GM19467 (cell line): ENCODE measurements around the gene EPX.
A peak's percentile ranks its signal among the peaks of the same experiment; 100 is the strongest.

Experiments
- ATAC-seq: cut with Tn5 transposase; IDR thresholded peaks from one replicate; pipeline ENCODE4 v1.9.1; 2021; ENCODE audit warnings: mild to moderate bottlenecking, moderate library complexity; ENCODE audit not compliant: unreplicated experiment

The EPX gene

DNA sequence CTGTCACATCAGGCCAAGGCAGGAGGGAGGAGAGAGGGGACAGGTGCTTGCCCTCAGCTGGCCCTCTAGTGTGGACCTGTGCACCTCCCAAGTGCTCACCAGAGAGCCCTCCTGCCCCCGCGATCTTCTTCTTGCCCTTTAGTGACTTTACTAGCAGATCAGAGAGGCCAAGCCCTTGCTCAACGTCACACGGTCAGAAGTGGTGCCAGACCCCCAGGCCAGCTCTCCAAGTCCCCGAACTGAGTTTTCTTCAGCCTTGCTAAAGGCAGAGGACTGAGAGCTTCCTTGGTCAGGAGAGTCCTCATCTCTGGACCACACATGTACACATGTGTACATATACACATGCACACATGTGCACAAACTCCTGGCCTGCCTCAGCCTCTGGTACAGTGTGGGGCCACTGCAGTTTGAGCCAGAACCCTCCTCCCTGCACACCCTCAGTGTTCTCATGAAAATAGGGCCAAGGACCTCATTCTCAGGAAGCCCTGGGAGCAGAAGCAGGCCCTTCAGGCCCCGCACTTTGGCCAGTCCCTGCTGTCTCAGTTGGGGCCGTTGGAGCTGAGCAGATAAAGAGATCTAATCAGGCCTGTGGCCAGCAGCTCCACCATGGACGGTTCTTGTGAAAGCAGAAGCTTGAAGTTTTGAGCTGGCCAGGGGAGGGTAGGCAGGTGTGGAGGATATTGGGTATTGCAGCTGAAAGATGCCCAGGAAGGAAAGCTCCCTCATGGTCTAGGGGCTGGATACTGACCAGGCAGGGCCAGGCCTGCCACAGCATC, 7.4 kb upstream of the EPX start:
- ATAC-seq = no peak

DNA sequence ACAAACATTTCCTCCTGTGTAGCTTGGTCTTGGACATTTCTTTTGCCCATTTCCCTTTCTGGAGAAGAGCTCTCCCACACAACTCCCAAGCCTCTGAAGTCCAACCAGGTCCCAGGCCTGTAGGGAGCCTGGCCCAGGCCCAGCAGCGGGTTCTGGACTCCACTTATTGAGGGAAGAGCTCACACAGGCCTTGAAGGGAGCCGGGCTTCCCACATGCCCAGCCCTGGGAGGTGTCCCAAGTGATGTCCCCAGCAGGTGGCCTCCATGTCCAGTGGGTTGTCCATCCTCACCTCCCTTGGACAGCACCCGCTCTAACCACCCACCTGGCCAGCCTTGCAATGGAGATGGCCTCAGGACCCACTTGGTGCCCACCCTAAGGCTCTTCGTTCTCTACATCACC, 5.9 kb upstream of the EPX start:
- ATAC-seq = no peak

DNA sequence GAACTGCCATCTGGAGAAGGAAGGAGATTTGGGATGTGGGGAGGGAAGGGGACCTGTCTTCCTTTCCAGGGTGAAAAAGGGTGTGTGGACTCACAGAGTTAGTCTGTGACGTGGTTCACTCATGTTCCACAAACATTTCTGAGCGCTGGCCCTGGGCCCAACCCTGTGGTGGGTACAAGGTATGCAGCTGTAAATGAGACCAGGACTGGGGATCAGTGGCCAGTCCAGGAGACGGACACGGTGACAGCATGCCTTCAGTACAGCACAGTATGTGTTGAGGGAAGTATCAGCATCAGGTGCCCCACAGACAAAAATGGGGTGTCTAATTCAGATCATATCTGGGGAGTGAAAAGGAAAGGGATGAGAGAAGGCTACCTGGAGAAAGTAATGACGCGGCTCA, 5.5 kb upstream of the EPX start:
- no peak for ATAC-seq

DNA sequence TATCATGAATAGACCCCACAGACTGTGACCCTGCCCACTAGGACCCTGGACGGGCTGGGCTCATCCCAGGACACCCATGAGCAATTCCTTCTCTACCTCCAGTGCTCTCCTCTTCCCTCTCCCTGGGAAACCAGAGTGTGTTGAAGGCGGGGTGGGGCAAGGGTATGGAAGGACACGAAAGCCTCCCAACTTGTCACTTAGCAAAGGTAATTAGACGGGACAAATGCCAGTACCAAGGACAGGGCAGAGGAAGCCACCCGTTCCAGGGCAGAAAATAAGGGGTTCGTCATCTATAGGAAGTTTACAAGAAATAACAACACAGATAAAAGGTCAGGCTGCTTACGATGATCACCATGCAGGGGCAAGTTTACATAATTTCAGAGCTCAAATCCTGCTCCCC, 4.9 kb upstream of the EPX start:
- no peak for ATAC-seq

DNA sequence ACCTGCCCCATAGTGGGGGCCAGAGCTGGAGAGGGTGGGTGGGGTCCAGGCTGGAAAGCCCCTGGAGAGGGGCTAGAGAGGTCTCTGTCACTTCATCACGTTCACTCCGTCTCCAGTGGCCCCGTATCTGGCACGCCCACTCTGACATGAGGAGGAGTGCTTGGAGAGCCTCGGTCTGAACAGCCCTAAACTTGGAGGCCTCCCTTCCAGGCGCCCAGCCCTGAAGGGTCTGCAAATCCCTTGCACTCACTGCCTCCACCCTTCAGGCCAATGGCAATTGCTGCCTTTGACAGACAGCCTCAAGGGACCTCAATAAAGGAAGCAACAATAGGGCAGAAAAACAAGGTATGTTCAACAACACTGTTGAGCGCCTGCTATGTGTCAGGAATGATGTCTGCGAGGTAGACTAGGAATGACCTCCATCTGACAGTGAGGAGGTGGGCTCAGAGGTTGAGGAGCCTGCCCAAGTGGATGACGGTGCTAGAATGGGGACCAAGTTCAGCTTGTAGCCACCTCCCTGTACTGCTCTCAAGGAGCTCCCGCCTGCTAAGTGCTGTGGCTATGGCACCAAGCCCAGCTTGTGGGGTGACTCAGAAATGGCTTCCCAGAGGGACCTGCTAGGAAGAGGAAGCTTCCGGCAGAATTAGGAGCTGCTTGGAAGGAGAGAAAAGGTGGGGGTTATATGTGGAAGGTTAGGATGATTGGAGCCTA, 2.9 kb upstream of the EPX start:
- ATAC-seq = no peak

DNA sequence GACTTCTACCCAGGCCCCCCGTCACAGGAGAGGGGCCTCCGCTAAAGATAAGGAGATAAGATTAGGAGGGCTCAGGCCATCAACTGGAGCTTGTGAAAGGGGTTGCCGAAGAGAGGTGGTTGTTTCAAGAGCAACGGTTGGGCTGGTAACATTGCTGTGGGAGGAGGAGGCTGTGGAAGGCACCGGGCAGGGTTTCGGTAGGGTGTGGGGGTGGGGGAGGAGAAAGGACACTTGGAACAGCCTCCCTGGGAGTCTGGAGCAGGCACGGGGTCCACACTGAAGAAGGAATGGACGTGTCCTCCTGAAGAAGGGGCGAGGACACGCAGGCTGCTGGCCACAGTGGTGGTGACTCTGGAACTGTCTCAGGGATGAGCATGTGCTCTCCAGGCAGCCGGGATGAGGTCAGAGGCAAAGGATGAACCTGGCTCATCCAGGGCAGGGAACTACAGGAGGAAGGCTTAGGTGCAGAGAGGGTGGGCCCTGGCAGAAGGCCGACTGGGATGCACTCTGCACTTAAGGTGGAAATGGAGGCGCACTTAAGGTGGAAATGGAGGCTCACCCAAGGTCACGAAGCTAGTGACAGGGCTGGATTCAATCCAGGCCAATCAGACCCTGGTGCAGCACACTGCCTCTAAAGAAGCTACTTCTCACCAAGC, 1.2 kb upstream of the EPX start:
- no peak for ATAC-seq

DNA sequence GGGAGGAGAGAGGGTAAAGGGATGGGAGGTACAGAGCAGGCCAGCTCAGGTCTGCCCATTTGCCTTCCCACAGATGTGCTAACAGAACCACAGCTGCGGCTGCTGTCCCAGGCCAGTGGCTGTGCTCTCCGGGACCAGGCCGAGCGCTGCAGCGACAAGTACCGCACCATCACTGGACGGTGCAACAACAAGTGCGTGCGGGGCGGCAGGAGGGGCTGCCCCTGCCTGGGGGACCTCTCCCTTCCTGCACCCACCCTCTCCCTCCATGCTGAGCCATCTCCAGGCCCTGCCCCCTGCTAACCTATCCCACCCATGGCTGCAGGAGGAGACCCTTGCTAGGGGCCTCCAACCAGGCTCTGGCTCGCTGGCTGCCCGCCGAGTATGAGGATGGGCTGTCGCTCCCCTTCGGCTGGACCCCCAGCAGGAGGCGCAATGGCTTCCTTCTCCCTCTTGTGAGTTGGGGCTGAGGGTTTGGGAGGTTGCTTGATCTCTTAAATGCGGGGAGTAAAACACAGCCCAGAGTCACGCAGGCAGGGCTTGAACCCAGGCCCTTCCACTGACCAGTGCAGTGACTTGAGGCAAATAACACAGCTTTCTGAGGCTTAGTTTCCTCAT, 1.2 kb downstream of the EPX start:
- no peak for ATAC-seq

DNA sequence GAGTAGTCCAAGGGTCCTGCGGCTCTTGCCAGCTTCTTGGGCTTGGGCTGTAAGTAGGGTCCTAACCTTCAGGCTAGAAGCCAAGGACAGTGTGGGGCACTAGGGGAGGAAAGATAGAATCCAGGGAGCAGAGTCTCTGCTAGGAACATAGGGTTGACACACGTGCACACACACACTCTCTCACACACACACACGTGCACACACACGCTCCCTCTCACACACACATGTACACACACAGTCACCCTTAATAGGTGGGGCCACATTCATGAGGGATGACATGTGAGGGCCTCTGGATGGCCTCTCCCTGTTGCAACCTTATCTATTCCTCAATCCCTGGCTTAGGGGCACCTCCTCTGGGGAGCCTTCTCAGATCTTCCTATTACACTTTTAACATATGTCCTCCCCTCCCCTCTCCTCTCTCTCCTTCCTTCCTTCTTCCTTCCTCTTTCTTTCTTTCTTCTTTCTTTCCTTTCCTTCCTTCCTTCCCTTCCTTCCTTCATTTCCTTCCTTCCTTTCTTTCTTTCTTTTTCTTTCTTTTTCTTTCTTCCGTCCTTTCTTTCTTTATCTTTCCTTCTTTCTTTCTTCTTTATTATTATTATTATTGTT, 3.1 kb downstream of the EPX start:
- no peak for ATAC-seq

DNA sequence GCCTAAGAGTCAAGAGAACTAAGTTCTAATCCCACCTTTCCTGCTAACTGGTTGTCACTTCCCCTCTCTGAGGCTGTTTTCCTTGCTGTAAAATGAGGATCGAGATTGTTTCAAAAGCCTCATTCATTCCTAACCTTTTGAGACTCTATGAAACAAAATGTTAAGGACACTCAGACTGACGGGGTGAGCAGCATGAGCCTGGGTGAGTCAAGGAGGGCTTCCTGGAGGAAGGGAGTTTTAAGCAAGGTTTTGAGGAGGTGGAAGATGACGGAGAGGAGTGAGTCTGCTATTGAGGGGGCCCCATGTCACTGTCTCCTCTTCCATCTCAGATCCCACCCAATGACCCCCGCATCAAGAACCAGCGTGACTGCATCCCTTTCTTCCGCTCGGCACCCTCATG, 4.1 kb downstream of the EPX start:
- ATAC-seq = no peak

DNA sequence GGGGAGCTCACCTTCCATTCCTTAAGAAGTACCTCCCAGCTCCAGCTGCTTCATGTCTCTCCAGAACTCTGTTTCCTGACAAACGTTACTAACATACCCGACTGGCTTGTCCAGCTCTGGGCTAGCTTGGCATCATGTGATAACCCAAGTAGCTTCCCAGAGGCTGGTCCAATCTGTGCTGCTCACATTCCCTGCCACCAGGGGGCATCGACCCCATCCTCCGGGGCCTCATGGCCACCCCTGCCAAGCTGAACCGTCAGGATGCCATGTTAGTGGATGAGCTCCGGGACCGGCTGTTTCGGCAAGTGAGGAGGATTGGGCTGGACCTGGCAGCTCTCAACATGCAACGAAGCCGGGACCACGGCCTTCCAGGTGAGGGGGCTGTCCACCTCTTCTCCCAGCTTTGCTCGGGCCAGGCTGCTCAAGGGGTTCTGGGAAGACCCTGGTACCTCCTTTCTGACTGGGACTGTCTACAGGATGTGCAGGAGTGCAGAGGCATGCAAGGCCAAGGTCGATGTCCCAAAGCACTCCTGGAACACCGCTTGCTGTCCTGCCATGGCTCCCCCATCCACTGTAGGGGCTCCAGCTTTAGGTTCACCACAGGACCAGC, 7.6 kb downstream of the EPX start:
- ATAC-seq = no peak

DNA sequence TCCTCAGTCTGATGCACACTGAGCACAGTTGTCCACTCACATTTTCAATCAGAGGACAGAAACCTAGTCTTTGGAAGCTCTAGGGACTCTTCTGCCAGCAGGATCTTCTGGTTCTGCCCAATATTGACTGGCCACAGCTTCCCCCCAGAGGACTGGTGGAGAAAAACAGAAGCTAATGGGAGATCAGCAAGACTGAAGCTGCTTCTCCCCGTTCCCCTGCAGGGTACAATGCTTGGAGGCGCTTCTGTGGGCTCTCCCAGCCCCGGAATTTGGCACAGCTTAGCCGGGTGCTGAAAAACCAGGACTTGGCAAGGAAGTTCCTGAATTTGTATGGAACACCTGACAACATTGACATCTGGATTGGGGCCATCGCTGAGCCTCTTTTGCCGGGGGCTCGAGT, 10.3 kb downstream of the EPX start:
- no peak for ATAC-seq

DNA sequence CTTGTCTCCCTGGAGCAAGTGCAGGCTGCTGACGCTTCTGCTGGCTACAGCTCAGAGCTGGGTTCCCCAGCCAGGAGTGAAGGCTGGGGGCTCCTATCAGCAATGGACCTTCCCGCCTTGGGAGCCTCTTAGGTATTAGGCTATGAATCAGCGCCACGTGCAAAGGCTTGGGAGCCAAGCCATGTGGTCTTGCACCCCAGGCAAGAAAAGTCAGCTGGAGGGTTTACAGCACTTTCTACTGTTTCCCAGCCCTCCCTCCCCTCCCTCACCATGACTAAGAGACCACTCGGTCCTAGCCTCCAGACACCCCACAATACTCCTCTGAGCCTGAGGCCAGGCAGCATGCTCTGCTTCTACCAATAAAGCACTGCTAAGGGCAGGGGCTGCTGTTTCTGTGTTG, 12.3 kb downstream of the EPX start:
- no peak for ATAC-seq

DNA sequence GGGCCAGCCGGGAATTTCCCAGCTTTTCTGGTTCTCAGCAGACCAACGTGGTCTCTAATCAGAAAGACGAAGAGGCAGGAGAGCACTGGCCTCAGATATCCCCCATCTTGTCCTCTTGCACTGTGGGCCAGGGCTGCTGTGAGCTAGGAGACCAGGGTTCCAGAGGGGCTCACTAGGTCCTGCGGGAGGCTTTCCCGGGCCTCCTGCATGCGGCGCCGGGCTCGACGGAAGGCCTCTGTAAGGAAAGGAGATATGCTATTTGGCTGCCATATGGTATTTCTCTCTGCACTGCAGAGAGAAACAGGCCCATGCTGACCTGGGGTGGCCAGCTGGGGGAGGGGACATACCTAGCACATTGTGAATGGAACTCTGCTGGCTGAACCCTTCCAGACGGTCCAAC, 13.4 kb downstream of the EPX start:
- ATAC-seq = no peak

DNA sequence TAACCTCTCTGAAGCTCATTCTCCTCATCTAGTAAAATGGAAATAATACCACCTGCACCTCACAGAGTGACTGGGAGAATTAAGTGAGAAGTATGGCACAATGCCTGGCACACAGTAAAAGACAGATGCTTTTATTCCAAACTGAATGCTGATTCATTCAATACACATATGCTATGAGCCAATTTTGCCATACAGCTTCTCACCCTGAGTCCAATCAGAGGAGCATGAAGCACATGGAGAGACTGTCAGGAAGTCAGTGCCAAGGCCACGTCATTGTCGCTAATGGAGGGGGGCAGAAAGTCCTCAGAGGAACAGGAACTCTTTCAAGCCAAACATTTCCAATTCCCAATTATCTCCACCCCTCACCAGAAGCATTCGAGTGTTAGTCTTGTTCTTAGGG, 14.9 kb downstream of the EPX start:
- no peak for ATAC-seq

DNA sequence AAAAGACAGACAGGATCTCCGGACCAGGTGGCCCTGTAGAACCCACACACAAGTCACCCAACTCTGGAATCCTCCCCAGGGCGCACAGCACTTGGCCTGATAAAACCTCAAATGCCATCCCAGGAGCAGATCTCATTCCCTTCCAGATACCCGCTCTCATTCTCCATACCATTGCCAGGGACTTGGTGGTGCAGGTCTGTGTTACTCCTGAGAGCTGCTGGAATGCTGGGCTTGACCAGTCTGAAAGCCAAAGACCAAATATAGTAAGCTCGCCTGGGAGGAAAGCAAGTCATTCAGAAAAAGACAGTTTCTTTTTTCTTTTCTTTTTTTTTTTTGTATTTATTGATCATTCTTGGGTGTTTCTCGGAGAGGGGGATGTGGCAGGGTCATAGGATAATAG, 15.8 kb downstream of the EPX start:
- no peak for ATAC-seq

DNA sequence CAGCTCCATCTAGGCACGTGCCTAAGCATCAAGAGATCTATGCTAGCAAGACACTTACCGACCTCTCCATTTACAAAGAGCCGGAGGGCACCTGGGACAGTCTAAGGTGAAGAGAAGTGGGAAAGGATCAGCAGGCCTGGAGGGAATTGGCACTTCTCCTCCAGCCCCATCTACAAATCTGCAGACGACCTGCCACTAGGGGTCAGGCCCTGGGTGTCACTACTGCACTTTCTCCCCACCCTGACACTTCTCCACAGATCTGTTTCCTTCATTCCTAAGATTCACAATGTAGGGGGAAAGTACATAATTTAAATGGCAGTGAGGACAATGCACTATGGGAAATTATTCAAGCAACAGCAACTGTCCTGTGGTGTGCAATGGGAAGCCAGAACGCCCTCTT, 18.4 kb downstream of the EPX start:
- ATAC-seq = no peak

DNA sequence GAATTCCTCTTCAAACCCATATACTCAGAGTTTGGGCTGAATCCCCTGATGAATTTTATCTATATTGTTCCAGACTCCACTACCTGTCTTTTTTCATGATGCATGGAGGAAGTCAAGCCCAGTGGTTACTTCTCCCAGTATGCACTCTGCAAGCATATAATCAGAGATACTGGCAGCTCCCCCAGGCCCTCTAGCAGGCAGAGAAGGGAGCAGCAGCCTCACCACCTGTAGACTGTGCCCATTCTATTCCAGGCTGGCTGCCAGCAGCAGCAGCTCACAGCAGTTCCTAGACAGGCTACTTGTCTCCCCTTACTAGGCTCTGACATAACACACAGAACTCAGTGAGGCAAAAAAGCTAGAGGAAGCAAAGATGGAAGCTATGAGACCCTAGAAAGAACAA, 23.2 kb downstream of the EPX start:
- no peak for ATAC-seq

DNA sequence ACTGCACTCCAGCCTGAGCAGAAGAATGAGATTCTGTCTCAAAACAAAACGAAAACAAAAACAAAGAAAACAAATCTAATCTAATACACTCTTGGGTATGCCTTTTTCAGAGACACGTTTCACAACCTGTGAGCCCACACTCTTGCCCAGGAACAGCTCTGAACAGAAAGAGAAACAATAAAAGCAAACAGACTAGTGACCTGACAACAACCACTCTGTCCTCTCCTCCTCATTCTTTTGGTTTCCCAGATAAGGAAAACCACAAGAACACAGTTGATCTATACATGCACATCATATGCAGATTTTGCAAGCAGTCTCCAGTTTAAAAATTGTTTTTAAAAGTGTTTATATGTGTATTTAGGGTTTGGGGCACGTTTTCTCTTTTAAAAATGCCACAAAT, 25.2 kb downstream of the EPX start:
- no peak for ATAC-seq

DNA sequence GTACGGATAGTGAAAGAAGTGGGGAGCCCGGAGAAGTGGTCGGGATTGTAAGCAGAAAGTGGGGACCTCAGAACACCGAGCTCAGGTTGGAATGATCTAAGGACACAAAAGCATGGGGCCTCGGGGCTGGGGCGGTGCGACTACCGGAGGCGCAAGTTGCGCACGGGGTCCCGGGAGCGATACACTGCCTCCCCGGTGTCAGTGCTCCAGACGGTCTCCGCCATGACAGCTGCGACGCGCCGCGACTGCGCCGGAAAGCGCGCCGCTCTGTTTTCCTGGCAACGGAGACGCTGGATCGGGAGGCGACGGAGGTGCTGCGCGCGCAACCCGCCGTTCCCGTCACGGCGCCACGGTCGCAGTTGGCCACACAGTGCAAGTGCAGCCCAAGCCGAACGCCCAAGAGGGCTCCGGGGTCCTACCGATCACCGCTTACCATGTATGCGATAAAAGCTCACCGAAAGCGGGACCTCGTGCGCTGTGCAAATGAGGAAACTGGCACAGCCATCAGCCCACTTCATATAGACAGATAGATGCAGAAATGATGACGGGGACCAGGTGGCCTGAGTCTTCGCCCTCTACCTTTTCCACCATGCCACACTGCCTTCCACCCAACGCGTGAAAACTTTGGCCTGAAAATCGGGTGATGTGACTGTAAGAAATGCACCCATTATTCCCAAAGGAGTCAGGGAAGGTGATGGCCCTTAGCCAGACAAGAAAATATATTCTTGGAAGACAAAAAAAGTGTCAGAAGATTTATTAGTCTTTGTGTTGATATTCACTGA, 26.7 kb downstream of the EPX start, which contains the start of gene MKS1:
TSS of gene MKS1 (minus strand) at position 249 of the 782 bp plus-strand sequence. CDS start at position 224, 25 bp downstream.
- ATAC-seq = peak; percentile 92

DNA sequence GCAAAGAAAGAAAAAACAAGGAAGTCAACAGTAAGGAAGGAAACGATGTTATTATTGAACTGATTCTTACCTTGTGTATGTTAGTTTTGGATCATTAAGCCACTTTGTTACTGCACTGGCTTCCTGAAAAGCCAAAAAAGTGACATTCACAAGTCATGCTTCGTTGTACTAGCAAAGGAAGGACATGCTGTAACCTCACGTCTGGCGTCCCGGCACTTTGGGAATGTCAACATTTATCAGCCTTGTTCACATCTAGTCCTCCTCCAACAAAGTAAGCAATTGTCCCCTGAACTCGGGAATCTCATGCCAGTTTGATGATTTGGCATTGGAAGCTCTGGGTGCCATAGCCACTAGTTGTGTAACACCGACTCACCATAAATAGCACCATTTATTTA, 27.3 kb downstream of the EPX start:
- ATAC-seq = no peak
